NCI-H146 treated with DMSO at 0.1 percent for 48 hours (cell line): ENCODE measurements around the gene ADAMTS7.
"Not testable (repeated sequence)": the region's sequence is repeated elsewhere in the genome, so short reads cannot be mapped to it uniquely, and the experiment has no call there.

Experiments
- DNase-seq: peaks from one replicate; lab custom pipeline; 2025; ENCODE audit not compliant: unreplicated experiment; lab: John Stamatoyannopoulos, UW

The ADAMTS7 gene

DNA sequence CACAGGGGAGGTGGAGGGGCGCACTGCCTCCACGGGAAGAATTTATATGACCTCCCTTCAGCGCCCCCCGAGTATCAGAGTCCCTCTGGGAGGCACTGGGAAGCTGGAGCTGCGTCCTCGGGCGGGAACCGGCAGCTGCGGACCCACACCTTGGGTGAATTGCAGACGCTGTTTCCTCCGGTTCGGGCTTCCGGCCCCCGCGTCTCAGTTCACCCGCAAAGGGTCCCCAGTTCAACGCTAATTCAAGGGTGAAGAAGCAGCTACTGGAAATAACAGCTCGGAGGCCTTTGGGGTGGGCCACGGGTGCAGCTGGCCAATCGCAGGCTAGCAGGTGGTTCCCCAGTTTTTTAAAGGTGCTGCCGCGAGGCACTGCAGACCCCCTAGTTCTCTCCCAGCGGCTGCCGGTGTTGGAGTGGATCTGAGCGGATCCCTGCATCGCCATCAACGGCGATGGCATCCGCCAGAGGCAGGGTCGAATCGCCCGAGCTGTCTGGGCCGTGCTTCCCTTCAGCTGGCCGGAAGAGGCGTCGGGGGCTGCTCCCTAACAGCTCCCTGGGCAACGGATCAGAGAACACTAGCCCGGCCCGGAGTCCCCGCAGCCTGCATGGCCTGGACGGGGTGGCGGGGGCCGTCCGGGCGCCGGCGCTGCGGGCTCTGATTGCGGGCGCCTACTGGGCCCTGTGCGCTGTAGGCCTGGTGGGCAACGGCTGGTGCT is 19.4 kb upstream of the ADAMTS7 start:
- DNase-seq = no peak

DNA sequence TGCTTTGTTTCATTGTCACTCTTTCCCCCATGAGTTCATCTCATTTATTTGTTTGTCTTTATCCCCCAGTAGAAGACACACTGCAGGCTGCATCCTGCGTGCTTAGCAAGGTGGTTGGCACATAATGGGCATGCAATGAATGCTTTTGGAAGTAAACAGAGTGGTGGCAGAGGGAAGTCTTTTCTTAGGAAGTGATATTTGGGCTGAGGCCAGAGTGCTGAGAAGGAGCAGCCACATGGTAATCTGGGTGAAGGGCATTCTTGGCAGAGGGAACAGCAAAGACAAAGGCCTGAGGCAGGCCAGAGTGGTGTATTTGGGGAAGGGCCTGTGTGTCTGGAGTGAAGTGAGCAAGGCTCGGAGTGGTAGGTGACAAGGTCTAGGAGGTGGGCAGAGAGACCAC is 17.7 kb upstream of the ADAMTS7 start:
- no peak for DNase-seq

DNA sequence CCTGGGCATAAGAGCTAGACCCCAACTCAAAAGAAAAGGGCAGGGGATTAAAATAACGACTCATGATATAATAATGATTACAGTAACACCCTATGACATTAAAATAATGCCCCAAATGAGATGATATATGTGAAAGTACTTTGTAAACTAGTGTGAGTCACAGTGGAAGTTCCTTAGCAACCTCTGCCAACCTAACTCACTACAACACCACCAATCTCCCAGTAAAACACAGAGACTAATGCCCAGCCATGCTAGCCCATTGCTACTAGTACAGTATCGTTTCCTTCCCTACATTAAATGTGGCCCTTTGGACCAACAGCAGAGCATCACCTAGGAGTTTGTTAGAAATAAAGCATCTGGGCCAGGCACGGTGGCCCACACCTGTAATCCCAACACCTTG is 11.2 kb upstream of the ADAMTS7 start:
- no peak for DNase-seq

DNA sequence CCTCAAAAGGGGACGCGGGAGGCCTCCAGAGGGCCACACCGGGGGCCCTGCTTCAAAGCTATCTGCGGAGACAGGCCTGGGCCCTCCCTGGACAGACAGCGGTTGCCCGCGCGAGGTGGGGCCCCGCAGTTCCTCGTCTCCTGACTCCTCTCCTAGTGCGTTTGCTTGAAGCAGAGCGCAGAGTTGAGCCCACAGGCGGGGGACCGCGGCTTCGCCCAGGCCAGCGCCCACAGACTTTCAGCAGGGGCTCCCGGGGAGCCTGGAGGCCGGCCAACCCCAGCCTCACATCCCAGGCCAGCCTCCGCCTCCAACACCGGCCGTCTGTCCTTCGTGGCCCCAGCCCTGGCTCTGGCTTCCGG is 540 bp upstream of the ADAMTS7 start:
- DNase-seq = no peak

DNA sequence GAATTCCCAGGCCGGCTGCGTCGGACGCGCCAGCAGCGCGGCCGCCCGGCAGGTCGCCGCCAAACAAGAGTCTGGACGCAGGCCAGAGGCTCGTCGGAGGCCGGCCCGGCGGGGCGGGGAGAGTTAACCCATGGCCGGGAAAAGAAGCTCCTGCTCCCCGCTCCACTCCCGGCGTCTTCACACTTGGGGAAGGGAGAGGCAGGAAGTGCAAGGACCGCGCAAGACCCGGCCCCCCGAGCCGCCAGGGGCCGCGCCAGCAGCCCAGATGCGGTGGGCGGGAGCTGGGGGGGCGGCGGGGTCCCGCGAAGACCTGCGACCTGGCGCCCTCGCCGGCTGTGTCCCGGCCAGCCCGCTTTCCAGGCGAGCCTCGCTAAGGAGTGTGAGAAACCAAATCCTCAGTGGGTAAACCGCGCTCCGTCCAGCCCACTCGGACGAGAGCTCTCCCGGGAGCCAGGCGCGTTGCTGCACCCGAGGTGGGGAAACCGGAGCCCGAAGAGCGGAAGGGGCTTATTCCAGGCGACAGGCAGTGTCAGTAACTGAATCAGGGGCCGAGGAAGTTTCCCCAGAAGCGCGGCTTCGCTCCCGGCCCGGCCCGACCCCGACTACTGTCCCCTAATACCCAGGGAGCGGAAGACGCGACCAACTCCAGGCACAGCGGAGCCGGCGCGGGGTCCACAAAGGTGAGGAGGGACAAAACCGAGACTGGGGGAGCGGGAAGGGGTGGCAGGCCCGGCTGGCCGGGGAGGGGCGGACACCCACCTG is 721 bp downstream of the ADAMTS7 start:
- no peak for DNase-seq

DNA sequence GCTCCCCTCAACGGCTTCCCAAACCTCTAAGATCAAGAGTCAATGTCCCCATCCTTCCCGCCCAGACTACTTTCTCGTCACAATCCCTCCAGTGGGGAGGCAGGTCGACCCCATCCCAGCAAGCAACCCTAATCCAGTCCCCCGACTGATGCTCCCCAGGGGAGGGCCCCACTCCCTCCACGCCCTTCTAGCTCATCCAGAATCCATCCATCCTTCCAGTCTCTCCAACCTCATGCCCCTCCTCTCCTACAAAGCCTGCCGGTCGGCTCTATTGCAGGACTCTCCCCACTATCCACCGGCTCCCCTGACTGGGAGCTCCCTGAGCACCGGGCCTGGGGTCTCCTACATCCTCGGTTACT is 1.3 kb downstream of the ADAMTS7 start:
- DNase-seq = no peak

DNA sequence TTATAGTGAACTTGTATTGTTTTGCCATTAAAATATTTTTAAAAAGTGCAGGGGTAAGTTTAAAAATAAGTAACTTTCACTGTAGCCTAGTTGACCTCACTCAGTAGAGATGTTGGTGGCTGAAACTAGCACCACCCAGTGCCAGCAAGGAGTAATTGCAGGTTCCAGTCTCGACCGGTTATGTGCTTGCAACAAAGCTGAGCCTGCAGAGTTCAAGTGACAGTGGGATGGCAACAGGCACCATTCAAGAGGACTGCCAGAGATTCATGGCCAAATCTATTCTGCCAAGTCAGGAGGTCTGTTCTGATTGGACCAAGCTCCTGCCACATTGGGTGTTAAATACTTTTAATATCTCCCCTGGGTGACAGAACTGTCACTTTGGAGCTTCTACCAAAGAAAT is 2.7 kb downstream of the ADAMTS7 start:
- DNase-seq = no peak

DNA sequence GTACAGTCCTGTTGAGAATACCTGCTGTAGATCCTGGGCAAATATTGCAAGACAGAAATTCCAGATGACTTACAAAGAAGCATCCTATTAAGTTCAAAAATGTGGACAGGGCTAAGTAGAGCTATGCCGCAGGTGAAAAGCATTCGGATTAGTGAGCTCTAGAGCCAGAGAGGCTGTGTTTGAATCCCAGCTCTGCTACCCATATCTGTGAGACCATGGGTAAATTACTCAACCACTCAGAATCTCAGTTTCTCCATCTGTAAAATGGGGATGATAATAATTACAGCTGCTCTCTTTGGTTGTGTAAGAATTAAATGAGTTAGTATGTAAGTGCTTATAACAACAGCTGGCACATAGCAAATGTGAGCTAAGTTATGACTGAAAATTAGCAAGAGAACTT is 3.9 kb downstream of the ADAMTS7 start:
- no peak for DNase-seq

DNA sequence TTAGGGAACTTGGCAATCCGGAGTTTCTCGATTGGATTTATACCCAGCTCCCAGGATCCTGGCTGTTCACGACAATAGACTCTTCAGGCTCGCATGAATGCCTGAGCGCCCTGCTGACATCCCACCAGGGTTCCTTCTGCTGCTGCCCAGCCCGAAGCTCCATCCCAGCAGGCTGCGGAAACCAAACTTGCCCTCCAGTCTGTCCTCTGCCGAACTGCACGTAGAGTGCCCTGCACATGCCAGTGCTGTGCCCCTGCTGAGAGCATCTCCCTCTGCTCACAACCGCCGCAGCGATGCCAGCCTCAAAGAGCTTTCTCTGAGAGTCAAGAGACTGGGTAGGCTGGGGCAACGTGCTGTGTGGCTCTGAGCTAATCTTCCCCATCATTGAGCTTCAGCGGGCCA is 6.9 kb downstream of the ADAMTS7 start:
- DNase-seq = peak; percentile 35

DNA sequence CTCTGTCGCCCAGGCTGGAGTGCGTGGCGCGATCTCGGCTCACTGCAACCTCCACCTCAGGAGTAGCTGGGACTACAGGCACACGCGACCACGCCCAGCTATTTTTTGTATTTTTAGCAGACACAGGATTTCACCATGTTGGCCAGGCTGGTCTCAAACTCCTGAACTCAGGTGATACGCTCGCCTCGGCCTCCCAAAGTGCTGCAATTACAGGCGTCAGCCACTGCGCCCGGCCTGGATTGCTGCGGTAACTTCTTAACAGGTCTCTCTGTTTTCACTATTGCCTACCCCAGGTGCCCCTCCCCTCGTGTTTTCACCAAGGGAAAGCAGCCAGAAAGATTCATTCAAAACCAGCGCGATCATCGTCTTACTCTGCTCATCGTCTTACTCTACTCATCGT is 10.5 kb downstream of the ADAMTS7 start:
- no peak for DNase-seq

DNA sequence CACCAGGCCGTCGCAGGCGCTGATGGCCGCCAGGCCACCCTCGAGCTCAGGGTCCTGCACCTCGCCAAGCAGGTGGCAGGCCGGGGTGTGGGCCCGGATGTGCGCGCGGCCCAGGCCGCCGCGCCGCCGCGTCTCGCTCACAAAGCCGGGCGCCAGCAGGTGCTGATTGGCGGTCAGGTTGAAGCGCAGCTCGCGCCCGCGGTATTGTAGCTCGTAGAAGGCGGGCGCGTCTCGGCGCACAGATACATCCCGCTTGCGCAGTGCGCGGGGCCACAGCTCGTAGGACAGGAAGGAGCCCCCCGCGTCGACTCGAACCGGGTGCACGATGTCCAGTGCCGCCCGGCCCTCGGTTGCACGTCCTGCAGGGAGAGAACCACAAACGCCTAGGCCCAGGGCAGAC is 11.1 kb downstream of the ADAMTS7 start:
- no peak for DNase-seq

DNA sequence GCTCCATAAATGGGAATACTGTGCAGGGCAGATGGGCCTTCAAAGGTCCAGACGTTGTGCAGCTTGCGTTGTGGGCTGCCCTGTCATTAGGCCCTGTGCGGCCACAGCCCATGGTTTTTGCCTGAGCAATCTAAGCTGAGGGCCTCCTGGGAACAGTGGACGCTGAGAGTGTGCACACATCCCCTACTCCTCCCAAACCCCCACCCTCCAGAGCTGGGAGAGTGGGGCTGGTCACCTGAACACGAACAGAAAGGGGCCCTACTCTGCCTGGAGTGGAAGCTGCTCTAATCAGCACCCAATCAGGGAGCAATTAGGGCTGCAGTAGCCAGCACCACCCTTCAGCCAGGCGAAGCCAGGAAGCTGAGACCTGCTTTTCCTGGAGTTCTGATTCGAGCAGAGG is 12.2 kb downstream of the ADAMTS7 start:
- DNase-seq = not testable (repeated sequence)

DNA sequence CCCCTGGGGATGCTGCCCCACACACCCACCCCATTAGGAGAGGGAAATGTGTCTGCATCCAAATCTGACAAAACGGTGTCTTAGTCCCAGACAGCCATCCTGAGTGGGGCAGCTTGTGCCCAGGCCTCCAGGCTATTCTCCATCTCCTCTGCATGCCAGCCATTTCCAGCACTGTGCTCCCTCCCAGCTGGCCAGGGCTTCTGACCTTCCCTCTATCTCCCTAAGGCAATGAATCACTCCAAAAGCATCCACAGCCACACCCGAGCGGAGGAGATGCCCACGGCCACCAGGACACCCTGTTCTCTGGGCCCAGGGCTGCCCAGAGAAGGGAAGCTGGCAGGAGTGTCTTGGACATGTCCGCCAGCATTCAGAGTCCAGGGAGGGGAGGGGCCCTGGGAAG is 12.9 kb downstream of the ADAMTS7 start:
- DNase-seq = not testable (repeated sequence)

DNA sequence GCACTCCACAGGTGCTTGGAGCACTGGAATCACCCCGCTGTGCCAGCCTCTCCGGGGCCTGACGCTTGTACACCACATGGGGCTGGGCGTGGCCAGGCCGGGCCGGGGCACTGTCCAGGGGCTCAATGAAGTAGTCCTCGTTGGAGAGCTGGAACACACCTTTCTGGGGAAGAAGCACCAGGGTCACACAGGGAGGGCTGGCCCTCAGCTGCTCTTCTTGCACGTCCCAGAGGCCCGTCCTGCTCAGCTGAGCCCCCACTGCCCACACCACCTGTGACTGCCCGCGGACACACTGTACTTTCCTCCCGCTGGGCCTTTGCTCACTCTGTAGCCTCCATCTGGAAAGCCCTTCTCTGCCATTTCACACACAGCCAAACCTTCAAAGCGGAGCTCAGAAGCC is 13.3 kb downstream of the ADAMTS7 start:
- no peak for DNase-seq

DNA sequence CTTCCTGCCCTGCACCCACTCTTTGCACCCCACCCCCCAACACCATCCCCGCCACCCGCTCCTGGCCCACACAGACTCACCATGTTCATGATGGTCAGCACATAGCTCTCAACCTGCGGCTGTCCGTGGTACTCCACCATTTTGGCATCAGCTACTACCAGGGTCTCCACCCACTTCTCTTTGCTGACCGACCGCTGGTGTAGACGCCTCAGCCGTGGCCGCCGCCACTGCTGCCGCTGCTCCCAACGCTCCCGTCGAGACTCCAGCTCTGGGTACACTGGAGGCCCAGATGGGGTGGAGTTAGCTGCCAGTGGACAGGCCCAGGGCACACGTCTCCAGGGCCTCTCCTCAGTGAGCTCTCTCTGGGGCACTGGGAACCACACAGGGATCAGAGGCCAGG is 14.8 kb downstream of the ADAMTS7 start:
- no peak for DNase-seq

DNA sequence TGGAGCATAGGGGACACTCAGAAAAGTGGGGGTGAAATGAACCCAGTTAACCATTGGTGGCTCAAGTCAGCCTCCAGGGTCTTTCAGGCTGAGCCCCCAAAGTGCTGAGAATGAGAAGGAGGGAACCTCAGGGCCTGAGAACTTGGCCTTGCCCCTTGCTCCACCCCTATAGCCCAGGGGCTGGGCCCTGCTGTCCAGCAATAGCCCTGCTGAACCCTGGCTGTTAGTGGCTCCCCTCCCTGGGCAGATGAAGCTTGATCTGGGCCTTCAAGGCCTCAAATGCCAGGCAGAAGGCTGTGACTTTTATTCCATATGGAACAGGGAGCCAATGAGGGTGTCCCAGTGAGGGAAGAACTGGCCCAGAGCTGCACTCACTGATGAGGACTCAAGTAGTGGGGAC is 16.2 kb downstream of the ADAMTS7 start:
- no peak for DNase-seq

DNA sequence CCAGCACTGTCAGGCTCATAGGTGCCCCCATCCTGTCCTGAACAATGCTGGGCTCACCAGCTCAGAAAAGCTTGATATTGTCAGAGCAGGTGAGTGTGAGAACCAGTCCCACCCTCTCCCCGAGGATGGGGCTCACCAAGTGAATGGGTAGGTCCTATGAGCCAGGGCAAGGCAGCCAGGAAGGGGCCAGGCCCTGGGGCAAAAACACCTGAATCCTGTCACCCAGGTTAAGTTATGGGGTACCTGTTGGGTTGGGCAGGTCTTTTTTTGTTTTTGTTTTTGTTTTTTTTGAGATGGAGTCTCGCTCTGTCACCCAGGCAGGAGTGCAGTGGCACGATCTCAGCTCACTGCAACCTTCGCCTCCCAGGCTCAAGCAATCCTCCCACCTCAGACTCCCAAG is 16.8 kb downstream of the ADAMTS7 start:
- DNase-seq = not testable (repeated sequence)

DNA sequence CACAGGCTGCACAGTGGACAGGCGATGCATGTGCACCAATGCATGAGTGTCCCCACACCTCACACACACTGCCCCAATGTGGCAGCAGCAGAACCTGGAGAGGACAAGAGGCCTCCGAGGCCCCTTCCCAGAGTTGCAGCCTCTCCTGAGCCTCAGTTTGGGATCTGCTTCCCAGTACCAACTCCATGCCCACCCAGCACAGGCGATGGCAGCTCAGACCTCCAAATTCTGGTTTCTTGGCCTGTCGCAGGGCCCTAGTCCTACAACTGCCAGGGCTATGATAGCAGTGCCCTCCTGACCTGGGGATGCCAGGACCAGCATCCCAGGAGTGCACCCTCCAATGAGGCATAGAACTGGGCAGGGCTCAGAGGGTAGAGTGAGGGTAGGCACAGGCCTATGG is 19.9 kb downstream of the ADAMTS7 start:
- DNase-seq = no peak

DNA sequence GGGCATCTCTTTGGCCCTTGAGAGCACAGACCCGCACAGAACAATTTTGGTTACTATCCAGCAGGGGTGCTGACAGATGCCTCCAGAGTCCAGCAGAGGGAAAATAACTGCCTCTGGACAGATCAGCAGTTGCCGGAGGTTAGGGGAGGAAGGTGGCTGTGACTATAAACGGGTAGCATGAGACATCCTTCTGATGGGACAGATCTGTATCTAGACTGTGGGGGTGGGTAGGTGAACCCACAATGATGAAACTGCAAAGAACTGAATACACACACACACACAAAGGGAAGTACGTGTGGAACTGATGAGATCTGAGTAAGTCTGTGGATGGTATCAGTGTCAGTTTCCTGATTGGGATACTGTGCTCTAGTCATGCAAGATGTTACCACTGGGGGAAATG is 21.2 kb downstream of the ADAMTS7 start:
- no peak for DNase-seq

DNA sequence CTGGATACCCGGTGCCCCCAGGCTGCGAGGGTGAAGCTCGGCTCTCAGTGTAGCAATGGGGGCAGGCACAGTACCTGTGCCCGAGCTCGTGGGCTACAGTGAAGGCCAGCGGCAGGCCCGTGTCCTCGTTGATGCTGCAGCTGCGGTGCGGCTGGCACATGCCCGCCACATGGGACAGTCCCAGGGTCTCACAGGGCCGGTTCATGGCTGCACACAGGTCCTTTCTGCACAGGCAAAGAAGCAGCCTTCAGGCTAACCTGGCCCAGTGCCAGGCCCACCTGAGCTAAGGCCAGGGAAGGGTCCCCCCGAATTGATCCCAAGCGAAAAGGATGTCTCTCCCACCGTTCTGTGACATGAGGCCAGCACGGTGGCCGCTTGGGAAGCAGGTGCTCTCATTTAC is 21.6 kb downstream of the ADAMTS7 start:
- DNase-seq = no peak

DNA sequence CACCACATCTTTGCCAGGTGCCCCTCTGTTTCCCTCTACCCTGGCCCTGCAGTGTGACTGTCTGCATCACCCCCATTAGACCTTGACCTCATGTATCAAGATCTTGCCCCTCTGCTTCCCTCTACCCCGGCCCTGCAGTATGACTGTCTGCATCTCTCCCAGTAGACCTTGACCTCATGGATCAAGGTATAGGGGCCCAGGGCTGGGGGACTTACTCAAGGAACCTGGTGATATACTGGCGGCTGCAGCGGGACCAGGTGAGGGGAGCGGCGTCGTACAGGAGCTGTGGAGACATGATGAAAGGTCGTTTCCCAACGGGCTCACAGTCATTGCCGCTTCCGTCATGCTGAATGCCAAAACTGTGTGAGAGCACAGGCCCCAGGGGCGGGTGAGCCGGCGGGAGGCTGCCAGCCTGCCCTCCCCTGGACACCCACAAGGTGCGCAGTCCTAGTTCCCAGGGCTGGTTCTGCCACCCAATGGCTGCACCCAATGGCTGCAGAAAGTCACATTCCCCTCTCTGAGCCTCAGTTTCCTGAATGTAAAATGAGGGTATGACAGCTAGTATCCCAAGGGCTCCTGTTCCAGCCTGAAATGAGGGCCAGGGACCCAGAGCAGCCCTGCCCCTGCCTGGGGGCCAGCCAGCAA is 23.1 kb downstream of the ADAMTS7 start:
- no peak for DNase-seq

DNA sequence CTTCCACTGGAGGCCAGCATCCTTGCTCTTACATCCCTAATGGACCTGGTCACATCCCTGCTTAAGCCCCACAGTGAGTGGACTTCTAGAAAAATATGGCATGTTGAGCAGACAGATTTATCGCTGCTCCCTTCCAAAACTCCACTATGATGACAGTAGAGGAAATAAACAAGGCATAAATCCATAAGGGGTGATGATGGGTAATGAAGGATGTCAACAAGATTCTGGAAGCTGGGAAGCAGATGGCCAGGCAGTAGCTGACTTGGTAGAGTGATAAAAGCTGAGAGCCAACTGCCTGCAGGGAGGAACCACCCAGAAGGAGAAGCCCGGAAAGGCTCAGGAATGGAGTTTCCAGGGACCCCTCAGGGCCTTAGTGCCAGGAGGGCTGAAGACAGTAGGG is 28.9 kb downstream of the ADAMTS7 start:
- not testable (repeated sequence) for DNase-seq
